ENCODE results near the gene MAP1B.

GRCh38 chr5:72101828-72102227 lies 5.4 kb upstream of the MAP1B start:
- TF ChIP-seq, protein P1, sequence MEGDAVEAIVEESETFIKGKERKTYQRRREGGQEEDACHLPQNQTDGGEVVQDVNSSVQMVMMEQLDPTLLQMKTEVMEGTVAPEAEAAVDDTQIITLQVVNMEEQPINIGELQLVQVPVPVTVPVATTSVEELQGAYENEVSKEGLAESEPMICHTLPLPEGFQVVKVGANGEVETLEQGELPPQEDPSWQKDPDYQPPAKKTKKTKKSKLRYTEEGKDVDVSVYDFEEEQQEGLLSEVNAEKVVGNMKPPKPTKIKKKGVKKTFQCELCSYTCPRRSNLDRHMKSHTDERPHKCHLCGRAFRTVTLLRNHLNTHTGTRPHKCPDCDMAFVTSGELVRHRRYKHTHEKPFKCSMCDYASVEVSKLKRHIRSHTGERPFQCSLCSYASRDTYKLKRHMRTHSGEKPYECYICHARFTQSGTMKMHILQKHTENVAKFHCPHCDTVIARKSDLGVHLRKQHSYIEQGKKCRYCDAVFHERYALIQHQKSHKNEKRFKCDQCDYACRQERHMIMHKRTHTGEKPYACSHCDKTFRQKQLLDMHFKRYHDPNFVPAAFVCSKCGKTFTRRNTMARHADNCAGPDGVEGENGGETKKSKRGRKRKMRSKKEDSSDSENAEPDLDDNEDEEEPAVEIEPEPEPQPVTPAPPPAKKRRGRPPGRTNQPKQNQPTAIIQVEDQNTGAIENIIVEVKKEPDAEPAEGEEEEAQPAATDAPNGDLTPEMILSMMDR (IDR thresholded peaks at IDR 0.05; ENCODE audit: borderline replicate concordance, extremely low read depth, low read length, poor library complexity, severe bottlenecking), result no peak
- TF ChIP-seq EZH2 (IDR thresholded peaks at IDR 0.05; ENCODE audit: borderline replicate concordance, low read depth, low read length, severe bottlenecking), result no peak
